ENCODE results near the gene FKBP3. TPM values are rescaled to one million over a fixed set of nuclear protein-coding genes. Genes with fewer than 3 reads are reported as not detected.

FKBP3 gene
- total RNA-seq, 4 donors from 2014 or later: 25.6 to 49.5 (median 41.6) TPM

GRCh38 chr14:45065956-45066355, 68.3 kb downstream of the FKBP3 start:
- Histone ChIP-seq H3K4me3 (no peak overlapping the region), H3K27ac (no peak overlapping the region), H3K36me3 (no peaks in the 10 kb centered on the region), H3K27me3 (no peaks in the 10 kb centered on the region), H3K4me1 (no peaks in the 10 kb centered on the region), H3K9me3 (no peaks in the 10 kb centered on the region)
- DNase-seq: no peak
- TF ChIP-seq CTCF (IDR thresholded peaks at IDR 0.05) (no peak), POLR2A (IDR thresholded peaks at IDR 0.05) (no peak)

Small RNA genes lying within 50 kb of the gene (small RNA-seq; reads per million reads assigned to genes)
- gene RF00151 (0.06 reads per million in 2 donors), gene SNORD127 (5,120 to 8,487 reads per million in 2 donors)

Other genes starting within 250 kb of the FKBP3 start
- gene KLHL28, start 172.5 kb downstream of the FKBP3 start, total RNA-seq: 10 to 100 TPM in 3 of 4 donors, 1 to 10 TPM in 1; 7.4 to 17.0 (median 12.0) TPM
- gene TOGARAM1, start 172.3 kb downstream of the FKBP3 start, total RNA-seq: 10 to 100 TPM; 13.7 to 37.2 (median 25.3) TPM
- gene PRPF39, start 50.4 kb downstream of the FKBP3 start, total RNA-seq: 10 to 100 TPM; 46.6 to 87.5 (median 64.1) TPM
- gene FANCM, start 1.4 kb upstream of the FKBP3 start, total RNA-seq: 10 to 100 TPM in 2 of 4 donors, 1 to 10 TPM in 2; 7.3 to 18.2 (median 9.7) TPM
- 10 to 100 TPM; 21.9 to 80.9 (median 26.4) TPM for gene MIS18BP1, start 118.7 kb upstream of the FKBP3 start, total RNA-seq

All from Peyer's patch (tissue), 4 donors.